GM12878 (cell line): ENCODE data around the gene LHX5.

Experiments used
- BCL11A ChIP-seq: IDR thresholded peaks from 2 replicates; pipeline ENCODE4 v1.6.1; 2011; ENCODE audit warnings: low read depth, low read length
- CBX3 ChIP-seq: fragments of 200-600 bp; sonication (generic); IDR thresholded peaks from 2 replicates; pipeline ENCODE4 v1.6.1; 2016; ENCODE audit warnings: low read depth, borderline replicate concordance
- ETV6 ChIP-seq, 2 experiments: fragments of 450-650 bp in 1 of 2; IDR thresholded peaks in 1 of 2; conservative IDR thresholded peaks in 1 of 2; 2 replicates each; pipeline ENCODE4 v1.6.1; 2014; ENCODE audit warnings: antibody characterized with exemption in 1 of 2, borderline replicate concordance in 1 of 2, low read depth in 1 of 2, mild to moderate bottlenecking in 1 of 2, moderate library complexity in 1 of 2
- GATAD2B ChIP-seq: fragments of 450-650 bp; conservative IDR thresholded peaks from 2 replicates; pipeline ENCODE4 v1.6.1; 2017; ENCODE audit warnings: low read depth, mild to moderate bottlenecking, moderate library complexity
- NRF1 ChIP-seq: conservative IDR thresholded peaks from 2 replicates; pipeline ENCODE4 v1.6.1; 2011; ENCODE audit warnings: mild to moderate bottlenecking, low read depth, low read length, improper control_type of control experiment
- PML ChIP-seq: IDR thresholded peaks from 2 replicates; pipeline ENCODE4 v1.6.1; 2012; ENCODE audit warnings: low read length, inconsistent platforms
- POLR2A ChIP-seq: IDR thresholded peaks from 2 replicates; pipeline ENCODE4 v1.6.1; 2011; ENCODE audit warnings: low read depth, mild to moderate bottlenecking, low read length
- POLR2AphosphoS5 ChIP-seq: IDR thresholded peaks from 2 replicates; pipeline ENCODE4 v1.6.1; 2011; ENCODE audit warnings: mild to moderate bottlenecking, low read length, inconsistent platforms
- STAT3 ChIP-seq: IDR thresholded peaks from 2 replicates; pipeline ENCODE4 v1.6.1; 2011; ENCODE audit warnings: low read depth, low read length, improper control_type of control experiment
- TF ChIP-seq, protein P1 (sequence below), 3 experiments: IDR thresholded peaks in 2 of 3; conservative IDR thresholded peaks in 1 of 3; 2 replicates each; pipeline ENCODE4 v1.5.1; 2011; ENCODE audit warnings: low read depth in 3 of 3, low read length in 3 of 3, mild to moderate bottlenecking in 3 of 3, control low read depth in 2 of 3, moderate library complexity in 2 of 3, inconsistent platforms in 1 of 3, mixed read lengths in 1 of 3; ENCODE audit not compliant: control insufficient read depth in 2 of 3, insufficient read depth in 1 of 3; ENCODE audit errors: extremely low read depth in 1 of 3

DNA sequence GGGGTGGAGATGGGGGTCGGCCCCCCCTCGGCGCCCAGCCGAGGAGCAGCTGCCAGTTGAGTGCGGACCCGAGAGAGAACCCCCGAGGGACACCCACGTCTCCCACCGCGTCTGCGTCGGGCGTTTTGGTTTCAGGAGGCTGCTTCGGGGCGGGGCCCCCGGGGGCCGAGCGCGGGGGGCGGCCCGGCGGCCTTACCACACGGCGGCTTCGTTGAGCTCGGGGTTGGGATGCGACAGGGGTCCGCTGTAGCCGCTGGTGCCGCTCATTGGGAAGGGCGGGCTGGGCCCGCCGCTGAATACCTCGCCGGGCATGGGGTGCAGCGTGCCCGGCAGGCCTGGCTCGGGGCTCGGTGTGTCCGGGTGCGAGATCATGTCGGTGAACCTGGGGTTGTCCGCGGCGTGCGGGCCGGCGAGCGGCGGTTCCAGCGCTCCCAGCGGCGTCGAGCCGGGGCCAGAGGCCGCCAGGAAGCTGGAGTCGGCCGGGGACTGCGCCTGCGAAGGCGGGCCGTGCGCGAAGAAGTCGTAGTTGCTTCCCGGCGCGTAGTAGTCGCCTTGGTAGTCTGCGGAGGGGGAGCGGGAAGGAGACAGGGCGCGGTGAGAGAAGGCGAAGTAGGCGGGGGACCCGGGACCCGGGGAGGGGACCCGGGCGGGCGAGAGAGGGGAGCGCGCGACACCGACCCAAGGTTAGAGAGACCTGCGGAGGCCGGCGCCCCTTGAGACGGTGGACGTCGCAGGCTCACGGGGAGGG lies 8.5 kb downstream of the LHX5 start:
- TF ChIP-seq, protein P1, sequence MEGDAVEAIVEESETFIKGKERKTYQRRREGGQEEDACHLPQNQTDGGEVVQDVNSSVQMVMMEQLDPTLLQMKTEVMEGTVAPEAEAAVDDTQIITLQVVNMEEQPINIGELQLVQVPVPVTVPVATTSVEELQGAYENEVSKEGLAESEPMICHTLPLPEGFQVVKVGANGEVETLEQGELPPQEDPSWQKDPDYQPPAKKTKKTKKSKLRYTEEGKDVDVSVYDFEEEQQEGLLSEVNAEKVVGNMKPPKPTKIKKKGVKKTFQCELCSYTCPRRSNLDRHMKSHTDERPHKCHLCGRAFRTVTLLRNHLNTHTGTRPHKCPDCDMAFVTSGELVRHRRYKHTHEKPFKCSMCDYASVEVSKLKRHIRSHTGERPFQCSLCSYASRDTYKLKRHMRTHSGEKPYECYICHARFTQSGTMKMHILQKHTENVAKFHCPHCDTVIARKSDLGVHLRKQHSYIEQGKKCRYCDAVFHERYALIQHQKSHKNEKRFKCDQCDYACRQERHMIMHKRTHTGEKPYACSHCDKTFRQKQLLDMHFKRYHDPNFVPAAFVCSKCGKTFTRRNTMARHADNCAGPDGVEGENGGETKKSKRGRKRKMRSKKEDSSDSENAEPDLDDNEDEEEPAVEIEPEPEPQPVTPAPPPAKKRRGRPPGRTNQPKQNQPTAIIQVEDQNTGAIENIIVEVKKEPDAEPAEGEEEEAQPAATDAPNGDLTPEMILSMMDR (IDR thresholded peaks at IDR 0.05 in 2 of 3, conservative IDR thresholded peaks at IDR 0.05 in 1 of 3; ENCODE audit: control insufficient read depth in 2 of 3, extremely low read depth in 1 of 3, insufficient read depth in 1 of 3, low read depth in 3 of 3, low read length in 3 of 3), result no peak
- no peak for TF ChIP-seq POLR2AphosphoS5
- TF ChIP-seq STAT3, result no peak
- TF ChIP-seq CBX3, result no peak
- TF ChIP-seq NRF1, result no peak
- TF ChIP-seq POLR2A, result no peak
- no peak for TF ChIP-seq PML
- TF ChIP-seq ETV6 (conservative IDR thresholded peaks at IDR 0.05 in 1 of 2, IDR thresholded peaks at IDR 0.05 in 1 of 2; ENCODE audit: borderline replicate concordance in 1 of 2, low read depth in 1 of 2), result no peak
- TF ChIP-seq BCL11A, result no peak
- TF ChIP-seq GATAD2B, result no peak
